Common myeloid progenitor, CD34-positive (primary cell): ENCODE data around the gene STK32B.

Experiments used
- CTCF ChIA-PET: fragments of 350-600 bp; sonication (Branson Sonifier 250); formaldehyde crosslinking; loops from one replicate; lab custom pipeline; 2021; ENCODE audit warnings: antibody characterized with exemption; lab: Charles Lee
- POLR2A ChIA-PET: fragments of 350-600 bp; sonication (Branson Sonifier 250); formaldehyde crosslinking; loops from one replicate; lab custom pipeline; 2021; ENCODE audit warnings: antibody characterized with exemption; lab: Charles Lee
- DNase-seq, 3 donors: peaks; one replicate each; pipeline versions ENCODE4 v3.0.0 to v3.0.0-alpha.2; 2013
- H3K27ac ChIP-seq, 2 experiments: 1 replicate in 1 of 2; 2 replicates in 1 of 2; pipeline ENCODE4 v1.7.0; 2013; ENCODE audit warnings: inconsistent platforms in 2 of 2, low read length in 2 of 2, mild to moderate bottlenecking in 2 of 2, low read depth in 1 of 2, moderate library complexity in 1 of 2; ENCODE audit not compliant: severe bottlenecking in 2 of 2, insufficient read depth in 1 of 2, poor library complexity in 1 of 2
- H3K27me3 ChIP-seq, 5 experiments: replicated peaks in 2 of 5; 1 replicate in 3 of 5; 2 replicates in 2 of 5; pipeline versions ENCODE4 v1.6.1 to v1.7.0; 2013; ENCODE audit warnings: low read length in 4 of 5, mild to moderate bottlenecking in 2 of 5, moderate library complexity in 2 of 5, inconsistent platforms in 1 of 5; ENCODE audit not compliant: insufficient read depth in 5 of 5, control insufficient read depth in 4 of 5
- H3K36me3 ChIP-seq, 4 experiments: 1 replicate in 2 of 4; 2 replicates in 2 of 4; pipeline versions ENCODE4 v1.6.1 to v1.7.0; 2013; ENCODE audit warnings: low read length in 3 of 4, control low read depth in 1 of 4, mild to moderate bottlenecking in 1 of 4; ENCODE audit not compliant: control insufficient read depth in 4 of 4, insufficient read depth in 4 of 4
- H3K4me1 ChIP-seq, 4 experiments: 1 replicate in 3 of 4; 2 replicates in 1 of 4; pipeline versions ENCODE4 v1.6.1 to v1.7.1; 2013; ENCODE audit warnings: low read length in 3 of 4, mild to moderate bottlenecking in 3 of 4, control low read depth in 1 of 4, inconsistent platforms in 1 of 4, moderate library complexity in 1 of 4; ENCODE audit not compliant: control insufficient read depth in 4 of 4, insufficient read depth in 4 of 4; ENCODE audit errors: control extremely low read depth in 1 of 4
- H3K4me3 ChIP-seq, 7 experiments: 1 replicate in 4 of 7; 2 replicates in 3 of 7; pipeline versions ENCODE4 v1.5.1 to v1.7.0; 2013; ENCODE audit warnings: mild to moderate bottlenecking in 7 of 7, low read length in 6 of 7, moderate library complexity in 6 of 7, inconsistent platforms in 2 of 7, low read depth in 2 of 7, control low read depth in 1 of 7; ENCODE audit not compliant: insufficient read depth in 4 of 7, control insufficient read depth in 1 of 7; ENCODE audit errors: extremely low read depth in 1 of 7
- H3K9me3 ChIP-seq, 5 experiments: 1 replicate in 4 of 5; 2 replicates in 1 of 5; pipeline versions ENCODE4 v1.6.1 to v1.7.1; 2013; ENCODE audit warnings: low read length in 4 of 5, mild to moderate bottlenecking in 2 of 5, inconsistent platforms in 1 of 5, low read depth in 1 of 5, moderate library complexity in 1 of 5; ENCODE audit not compliant: control insufficient read depth in 4 of 5, insufficient read depth in 2 of 5; ENCODE audit errors: control extremely low read depth in 1 of 5
- WGBS: methylation state at CpG from one replicate; pipeline ENCODE4 v1.1.5; 2013; ENCODE audit not compliant: insufficient coverage; 5-methylcytosine and 5-hydroxymethylcytosine counted together

STK32B gene

DNA sequence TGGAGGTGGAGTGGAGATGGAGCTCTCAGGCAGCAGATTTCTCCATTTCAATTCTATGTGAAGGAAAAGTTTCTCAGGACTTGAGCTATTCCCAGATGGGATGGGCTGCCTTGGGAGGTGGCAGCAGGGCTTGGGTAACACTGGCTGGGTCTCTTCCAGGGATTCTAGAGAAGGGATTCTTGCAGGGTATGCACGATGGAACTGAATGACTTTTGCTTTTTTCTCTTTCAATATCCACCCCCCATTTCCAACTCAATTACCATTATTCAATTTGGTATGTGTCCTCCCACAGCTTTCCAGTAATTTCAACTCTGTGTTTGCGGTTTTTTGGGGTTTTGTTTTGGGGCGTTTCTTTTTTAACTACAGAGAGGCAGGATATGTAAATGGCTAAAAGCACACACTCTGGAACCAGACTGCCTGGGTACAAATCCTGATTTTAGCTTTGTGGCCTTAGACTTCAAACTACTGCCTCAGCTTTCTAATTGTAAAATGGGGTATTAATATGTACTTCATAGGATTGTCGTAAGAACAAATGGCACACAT lies 428.3 kb downstream of the STK32B start:
- H3K27ac ChIP-seq = no peak overlapping the region
- no CpG with 5 or more reads among the region's 4 CpGs for WGBS
- H3K27me3 ChIP-seq = no peaks in the 10 kb centered on the region
- DNase-seq = no peak
- peaks cover 0 to 5% (median 0%) of the 10 kb centered on the region in 5 experiments for H3K9me3 ChIP-seq
- POLR2A ChIA-PET = interaction anchor here (0.6 kb wide), 1 partner anchor 377 kb away, joined by 6 read pairs; no protein-coding TSS in a partner anchor
- no peaks in the 10 kb centered on the region for H3K36me3 ChIP-seq
- CTCF ChIA-PET = no interaction called here
- H3K4me1 ChIP-seq = no peaks in the 10 kb centered on the region
- H3K4me3 ChIP-seq = no peak overlapping the region

DNA sequence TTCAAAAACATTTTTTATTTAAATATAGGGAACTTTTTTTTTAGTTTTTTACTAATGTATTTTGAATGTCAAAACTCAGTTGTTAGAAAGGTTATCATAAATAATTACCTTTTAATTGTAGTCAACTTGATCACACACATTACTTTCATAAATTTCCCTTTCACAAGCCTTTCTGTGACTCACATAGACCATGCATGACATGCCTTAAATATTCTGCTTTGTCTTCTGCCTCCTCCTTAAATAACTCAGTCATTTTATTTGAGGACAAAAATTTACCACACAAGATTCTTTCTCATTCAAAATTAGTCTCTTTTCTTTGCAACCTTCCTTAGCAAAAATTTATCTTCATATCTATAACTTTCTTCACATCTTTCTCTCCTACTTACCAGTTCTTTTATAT lies 437.1 kb downstream of the STK32B start:
- H3K36me3 ChIP-seq = peaks cover 0 to 3% (median 0%) of the 10 kb centered on the region in 4 experiments
- POLR2A ChIA-PET = no interaction called here
- H3K4me3 ChIP-seq = no peak overlapping the region

DNA sequence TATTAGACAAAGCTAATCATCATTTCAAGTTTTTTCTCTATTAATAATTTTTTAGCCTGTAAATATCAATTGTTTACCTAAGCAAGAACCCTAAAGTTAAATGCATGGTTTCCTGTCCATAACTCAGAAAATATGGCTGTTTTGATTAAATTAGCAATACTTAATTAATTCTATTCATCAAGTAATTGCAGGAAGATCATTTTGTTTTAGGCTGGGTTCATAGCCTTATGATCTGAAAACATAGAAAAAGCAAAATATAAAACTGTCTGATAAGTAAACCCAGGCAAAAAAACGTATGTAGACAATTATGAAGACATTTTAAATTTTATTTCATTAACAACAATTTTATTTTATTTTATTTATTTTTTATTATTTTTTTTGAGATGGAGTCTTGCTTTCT lies 438.0 kb downstream of the STK32B start:
- Histone ChIP-seq H3K4me1 (no peaks in the 10 kb centered on the region), H3K9me3 (peaks cover 4 to 31% (median 12%) of the 10 kb centered on the region in 5 experiments), H3K27ac (no peak overlapping the region), H3K27me3 (no peaks in the 10 kb centered on the region), H3K4me3 (no peak overlapping the region), H3K36me3 (peaks cover 0 to 3% (median 0%) of the 10 kb centered on the region in 4 experiments)
- DNase-seq = no peak
- no CpG with 5 or more reads among the region's 1 CpG for WGBS
- ChIA-PET CTCF (no interaction called here), POLR2A (no interaction called here)

More for the DNA sequence above, 437.1 kb downstream of the STK32B start:
- CTCF ChIA-PET = no interaction called here
- DNase-seq = no peak
- H3K4me1 ChIP-seq = no peaks in the 10 kb centered on the region
- H3K27ac ChIP-seq = no peak overlapping the region
- H3K27me3 ChIP-seq = no peaks in the 10 kb centered on the region
- H3K9me3 ChIP-seq = peaks cover 4 to 31% (median 12%) of the 10 kb centered on the region in 5 experiments

DNA sequence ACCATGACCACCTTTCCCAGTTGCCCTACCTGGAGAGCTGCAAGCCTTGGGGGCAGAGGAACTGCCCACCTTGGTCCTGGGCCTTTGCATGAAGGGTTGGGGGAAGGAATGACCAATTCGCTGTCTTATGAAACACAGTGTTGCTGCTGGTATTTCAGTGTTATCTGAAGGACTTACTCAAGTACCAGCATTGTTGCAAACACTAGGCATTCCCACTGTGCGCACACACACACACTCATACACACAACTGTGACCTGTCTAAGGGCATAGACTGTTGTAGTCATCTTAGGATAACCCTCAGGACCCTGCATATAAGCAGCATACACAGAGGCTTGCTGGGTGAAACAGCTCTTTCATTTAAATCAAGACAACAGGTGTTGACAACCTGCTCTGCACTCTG lies 446.2 kb downstream of the STK32B start:
- H3K4me1 ChIP-seq = no peaks in the 10 kb centered on the region
- no peak for DNase-seq
- no peak overlapping the region for H3K4me3 ChIP-seq
- ChIA-PET POLR2A (no interaction called here), CTCF (no interaction called here)
- H3K36me3 ChIP-seq = peaks cover 0 to 13% (median 0%) of the 10 kb centered on the region in 4 experiments
- no peaks in the 10 kb centered on the region for H3K27me3 ChIP-seq
- H3K27ac ChIP-seq = no peak overlapping the region
- H3K9me3 ChIP-seq = peaks cover 0 to 4% (median 0%) of the 10 kb centered on the region in 5 experiments
- WGBS = 14% methylated on average over 1 of the region's 2 CpGs

DNA sequence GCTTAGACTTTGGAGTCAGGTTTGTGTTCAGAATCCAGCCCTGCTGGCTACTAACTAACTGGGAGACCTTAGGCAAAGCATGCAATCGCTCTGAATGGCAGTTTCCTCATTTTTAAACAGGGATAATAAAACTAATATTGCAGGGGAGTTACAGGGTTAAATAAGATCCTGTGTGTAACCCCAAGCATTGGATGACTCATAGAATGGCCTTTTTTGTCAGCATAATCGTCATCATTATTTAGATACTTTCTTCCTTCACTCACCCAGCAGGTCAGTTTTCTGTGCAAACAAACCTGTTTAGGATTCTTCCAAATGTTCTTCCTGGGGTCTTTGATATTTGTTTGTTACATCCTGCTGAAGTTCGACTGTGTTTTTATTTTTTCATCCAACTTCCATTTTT lies 448.9 kb downstream of the STK32B start:
- ChIA-PET CTCF (no interaction called here), POLR2A (no interaction called here)
- Histone ChIP-seq H3K4me3 (no peak overlapping the region), H3K4me1 (no peaks in the 10 kb centered on the region), H3K36me3 (peaks cover 0 to 13% (median 0%) of the 10 kb centered on the region in 4 experiments), H3K27ac (no peak overlapping the region), H3K9me3 (peaks cover 0 to 6% (median 1%) of the 10 kb centered on the region in 5 experiments), H3K27me3 (no peaks in the 10 kb centered on the region)
- 75% methylated on average over 1 of the region's 3 CpGs for WGBS
- DNase-seq = no peak

DNA sequence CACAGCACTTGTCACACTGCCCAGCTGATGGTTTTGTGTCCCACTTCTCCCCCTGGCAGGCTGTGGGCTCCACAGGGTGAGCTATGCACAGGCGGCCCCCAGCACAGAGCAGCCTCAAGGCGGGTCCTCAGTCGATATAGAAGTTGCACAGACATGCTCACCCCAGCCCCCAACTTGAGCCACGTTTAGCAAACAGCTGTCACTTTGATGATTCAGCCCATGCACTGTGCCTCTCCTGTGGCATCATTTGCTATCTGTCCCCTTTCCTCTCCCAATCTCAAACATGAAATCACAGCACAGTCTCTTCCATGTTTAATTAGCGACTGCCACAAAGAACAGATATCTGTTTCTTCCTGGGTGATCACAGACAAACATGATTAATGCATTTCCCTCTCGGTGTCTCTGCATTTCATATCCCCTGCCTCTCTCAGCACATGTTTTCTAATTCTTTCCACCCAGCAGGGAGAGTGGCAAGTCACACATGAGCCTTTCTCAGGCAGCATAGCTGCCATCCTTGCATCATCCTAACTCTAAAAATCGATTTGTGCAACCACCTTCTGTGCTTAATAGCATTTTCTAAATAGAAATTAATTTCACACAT lies 452.2 kb downstream of the STK32B start:
- WGBS = 85% methylated on average over 6 of the region's 7 CpGs
- H3K9me3 ChIP-seq = peaks cover 0 to 6% (median 3%) of the 10 kb centered on the region in 5 experiments
- no peak overlapping the region for H3K4me3 ChIP-seq
- H3K27ac ChIP-seq = no peak overlapping the region
- CTCF ChIA-PET = no interaction called here
- H3K4me1 ChIP-seq = no peaks in the 10 kb centered on the region
- no peak for DNase-seq
- H3K36me3 ChIP-seq = peaks cover 0 to 13% (median 0%) of the 10 kb centered on the region in 4 experiments
- POLR2A ChIA-PET = no interaction called here
- no peaks in the 10 kb centered on the region for H3K27me3 ChIP-seq

DNA sequence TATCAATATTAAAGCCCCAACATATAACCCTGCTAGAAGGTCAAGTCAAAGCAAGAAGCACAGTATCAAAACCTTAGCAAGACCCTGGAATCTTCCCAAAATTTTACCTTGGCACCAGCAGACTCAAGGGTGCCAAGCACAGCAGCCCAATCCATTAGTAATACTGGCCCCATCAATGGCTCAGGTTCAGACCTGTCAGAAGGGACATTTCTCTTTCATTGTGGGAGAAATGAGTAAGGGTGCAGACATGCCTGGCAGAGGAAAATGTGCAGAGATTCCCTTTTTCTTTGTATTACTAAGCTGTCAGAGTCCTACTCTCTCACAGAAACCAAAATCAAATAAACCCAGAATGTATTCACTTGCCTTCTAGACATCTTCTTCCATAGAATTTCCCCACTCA lies 453.2 kb downstream of the STK32B start:
- Histone ChIP-seq H3K27me3 (no peaks in the 10 kb centered on the region), H3K4me1 (no peaks in the 10 kb centered on the region), H3K4me3 (no peak overlapping the region), H3K36me3 (peaks cover 0 to 8% (median 0%) of the 10 kb centered on the region in 4 experiments), H3K9me3 (peaks cover 0 to 6% (median 3%) of the 10 kb centered on the region in 5 experiments), H3K27ac (no peak overlapping the region)
- DNase-seq = no peak
- CTCF ChIA-PET = no interaction called here
- POLR2A ChIA-PET = no interaction called here
